H9 (cell line): ENCODE results near the gene RESP18. TPM values are rescaled to one million over a fixed set of nuclear protein-coding genes. Genes with fewer than 3 reads are reported as not detected.

ENCODE experiments used
- DNase-seq: peaks from one replicate; pipeline ENCODE4 v3.0.0-alpha.2; 2017
- H2AFZ ChIP-seq: one replicate; pipeline ENCODE4 v1.6.1; 2013; ENCODE audit warnings: mild to moderate bottlenecking, low read length, control low read depth, moderate library complexity
- H2AK5ac ChIP-seq: 2 replicates; pipeline ENCODE4 v1.6.1; 2013; ENCODE audit warnings: low read length, control low read depth, mixed read lengths; ENCODE audit not compliant: insufficient read length
- H2BK120ac ChIP-seq: one replicate; pipeline ENCODE4 v1.6.1; 2013; ENCODE audit warnings: low read depth, mild to moderate bottlenecking, low read length, control low read depth, inconsistent platforms; ENCODE audit not compliant: poor library complexity, severe bottlenecking
- H2BK12ac ChIP-seq: 2 replicates; pipeline ENCODE4 v1.6.1; 2013; ENCODE audit warnings: low read length, control low read depth, mixed read lengths, low read depth; ENCODE audit not compliant: insufficient read length
- H2BK15ac ChIP-seq: 2 replicates; pipeline ENCODE4 v1.6.1; 2013; ENCODE audit warnings: low read depth, low read length, control low read depth
- H2BK20ac ChIP-seq: one replicate; pipeline ENCODE4 v1.6.1; 2013; ENCODE audit warnings: low read depth, mild to moderate bottlenecking, low read length, control low read depth, inconsistent platforms; ENCODE audit not compliant: poor library complexity, severe bottlenecking
- H2BK5ac ChIP-seq: 2 replicates; pipeline ENCODE4 v1.6.1; 2013; ENCODE audit warnings: low read length, control low read depth, mixed read lengths; ENCODE audit not compliant: insufficient read length
- H3K14ac ChIP-seq: 2 replicates; pipeline ENCODE4 v1.6.1; 2013; ENCODE audit warnings: low read length, control low read depth; ENCODE audit not compliant: insufficient read depth
- H3K18ac ChIP-seq: 2 replicates; pipeline ENCODE4 v1.6.1; 2013; ENCODE audit warnings: low read depth, mild to moderate bottlenecking, mixed read lengths, low read length, control low read depth; ENCODE audit not compliant: insufficient read length
- H3K23ac ChIP-seq: 2 replicates; pipeline ENCODE4 v1.6.1; 2013; ENCODE audit warnings: low read length, control low read depth, mixed read lengths, low read depth; ENCODE audit not compliant: insufficient read length
- H3K23me2 ChIP-seq: 2 replicates; pipeline ENCODE4 v1.6.1; 2013; ENCODE audit warnings: low read depth, mild to moderate bottlenecking, mixed read lengths, low read length, control low read depth; ENCODE audit not compliant: insufficient read length, poor library complexity, severe bottlenecking
- H3K27ac ChIP-seq: 2 replicates; pipeline ENCODE4 v1.5.1; 2013; ENCODE audit warnings: low read length, control low read depth, mixed read lengths, low read depth; ENCODE audit not compliant: insufficient read length
- H3K27me3 ChIP-seq: 2 replicates; pipeline ENCODE4 v1.6.1; 2013; ENCODE audit warnings: low read length, control low read depth, inconsistent platforms; ENCODE audit not compliant: insufficient read depth
- H3K4ac ChIP-seq: 2 replicates; pipeline ENCODE4 v1.6.1; 2013; ENCODE audit warnings: low read depth, mild to moderate bottlenecking, control low read depth, inconsistent platforms, low read length, moderate library complexity
- H3K4me1 ChIP-seq: 2 replicates; pipeline ENCODE4 v1.6.1; 2013; ENCODE audit warnings: low read length, control low read depth, inconsistent platforms; ENCODE audit not compliant: insufficient read depth
- H3K4me2 ChIP-seq: 2 replicates; pipeline ENCODE4 v1.6.1; 2013; ENCODE audit warnings: low read length, control low read depth, mixed read lengths; ENCODE audit not compliant: insufficient read length, insufficient read depth
- H3K56ac ChIP-seq: 2 replicates; pipeline ENCODE4 v1.6.1; 2013; ENCODE audit warnings: low read depth, mild to moderate bottlenecking, mixed read lengths, low read length, control low read depth; ENCODE audit not compliant: insufficient read length
- H3K79me1 ChIP-seq: 2 replicates; pipeline ENCODE4 v1.6.1; 2013; ENCODE audit warnings: low read depth, mild to moderate bottlenecking, moderate library complexity, low read length, control low read depth, inconsistent platforms; ENCODE audit not compliant: insufficient read depth, poor library complexity, severe bottlenecking
- H3K79me2 ChIP-seq: 2 replicates; pipeline ENCODE4 v1.6.1; 2013; ENCODE audit warnings: low read length, control low read depth, inconsistent platforms; ENCODE audit not compliant: insufficient read depth
- H3K9ac ChIP-seq: 2 replicates; pipeline ENCODE4 v1.6.1; 2013; ENCODE audit warnings: low read length, control low read depth, mixed read lengths; ENCODE audit not compliant: insufficient read length; ENCODE audit errors: extremely low read depth
- H3K9me3 ChIP-seq: one replicate; pipeline ENCODE4 v1.6.1; 2013; ENCODE audit warnings: low read depth, low read length, inconsistent platforms; ENCODE audit not compliant: control insufficient read depth
- H3T11ph ChIP-seq: one replicate; pipeline ENCODE4 v1.6.1; 2013; ENCODE audit warnings: mild to moderate bottlenecking, low read length, control low read depth, inconsistent platforms
- H4K20me1 ChIP-seq: one replicate; pipeline ENCODE4 v1.6.1; 2013; ENCODE audit not compliant: control insufficient read depth, insufficient read length, insufficient read depth
- H4K5ac ChIP-seq: 2 replicates; pipeline ENCODE4 v1.6.1; 2013; ENCODE audit warnings: low read depth, mild to moderate bottlenecking, mixed read lengths, low read length, control low read depth; ENCODE audit not compliant: insufficient read length
- H4K8ac ChIP-seq: replicated peaks from 2 replicates; pipeline ENCODE4 v1.6.1; 2013; ENCODE audit warnings: low read length, control low read depth, mixed read lengths, low read depth; ENCODE audit not compliant: insufficient read length
- H4K91ac ChIP-seq: 2 replicates; pipeline ENCODE4 v1.6.1; 2013; ENCODE audit warnings: low read depth, mild to moderate bottlenecking, moderate library complexity, mixed read lengths, low read length, control low read depth; ENCODE audit not compliant: insufficient read length
- H3K27ac Mint-ChIP-seq, 3 experiments: 2 replicates in 2 of 3; 3 replicates in 1 of 3; pipeline ENCODE4 v1.8.0; 2020 to 2021; ENCODE audit warnings: mixed read lengths in 3 of 3, mild to moderate bottlenecking in 1 of 3, moderate library complexity in 1 of 3
- H3K27me3 Mint-ChIP-seq: 2 replicates; pipeline ENCODE4 v1.8.0; 2021; ENCODE audit warnings: low read depth, mild to moderate bottlenecking, moderate library complexity, mixed read lengths
- H3K36me3 Mint-ChIP-seq, 3 experiments: 2 replicates in 2 of 3; 3 replicates in 1 of 3; pipeline ENCODE4 v1.8.0; 2020 to 2021; ENCODE audit warnings: low read depth in 3 of 3, mixed read lengths in 3 of 3; ENCODE audit not compliant: insufficient read depth in 1 of 3
- H3K4me1 Mint-ChIP-seq, 2 experiments: 2 replicates each; pipeline ENCODE4 v1.8.0; 2020; ENCODE audit warnings: mixed read lengths in 2 of 2
- H3K4me3 Mint-ChIP-seq, 2 experiments: 2 replicates in 1 of 2; 3 replicates in 1 of 2; pipeline ENCODE4 v1.8.0; 2020 to 2021; ENCODE audit warnings: mild to moderate bottlenecking in 2 of 2, mixed read lengths in 2 of 2, moderate library complexity in 1 of 2
- H3K9me3 Mint-ChIP-seq, 2 experiments: 2 replicates in 1 of 2; 3 replicates in 1 of 2; pipeline ENCODE4 v1.8.0; 2020; ENCODE audit warnings: mild to moderate bottlenecking in 2 of 2, mixed read lengths in 2 of 2, moderate library complexity in 1 of 2
- CTCF ChIP-seq: fragments of 200-600 bp; sonication (generic); conservative IDR thresholded peaks from 3 replicates; pipeline ENCODE4 v1.8.0; 2021; ENCODE audit warnings: antibody characterized with exemption, mild to moderate bottlenecking
- WGBS: extraction: QIAGEN DNeasy Blood & Tissue Kit; methylation state at CpG from one replicate; pipeline ENCODE4 v1.1.7; 2013; ENCODE audit warnings: missing lambda C conversion rate, low lambda C conversion rate, mixed read lengths; ENCODE audit not compliant: insufficient read length; ENCODE audit errors: extremely low coverage; 5-methylcytosine and 5-hydroxymethylcytosine counted together
- total RNA-seq: library from RNA; stranded (reverse); gene quantifications from 2 replicates; pipeline ENCODE4 v1.2.1, GENCODE V29; 2021

The RESP18 gene
- total RNA-seq, 1 experiment from 2014 or later, result not detected

GRCh38 chr2:219281588-219281987 lies 51.0 kb downstream of the RESP18 start:
- Histone ChIP-seq H3K79me2 (no peaks in the 10 kb centered on the region), H3K79me1 (no peaks in the 10 kb centered on the region), H2BK15ac (no peak overlapping the region), H2BK12ac (no peak overlapping the region), H3K18ac (no peak overlapping the region), H2AFZ (no peak overlapping the region), H3K27me3 (no peaks in the 10 kb centered on the region), H3K9ac (no peak overlapping the region), H3K4ac (no peak overlapping the region), H3K23ac (no peak overlapping the region), H4K8ac (no peak overlapping the region), H3K9me3 (no peaks in the 10 kb centered on the region), H3K23me2 (peaks cover 12% of the 10 kb centered on the region), H2BK120ac (no peak overlapping the region), H3K4me2 (no peak overlapping the region), H2BK20ac (no peak overlapping the region), H4K91ac (no peak overlapping the region), H3K56ac (no peak overlapping the region), H3T11ph (no peak overlapping the region), H4K20me1 (no peaks in the 10 kb centered on the region), H2BK5ac (no peak overlapping the region), H3K4me1 (no peaks in the 10 kb centered on the region; the same call in 1 of the 2 replicates), H3K27ac (no peak overlapping the region), H4K5ac (no peak overlapping the region), H2AK5ac (no peak overlapping the region), H3K14ac (no peak overlapping the region)
- H3K27ac Mint-ChIP-seq, result no peak overlapping the region
- no peak for DNase-seq
- peaks cover 4 to 34% (median 17%) of the 10 kb centered on the region in 3 experiments; a peak in 6 of 7 replicates for H3K36me3 Mint-ChIP-seq
- no peak for TF ChIP-seq CTCF
- H3K9me3 Mint-ChIP-seq, result no peaks in the 10 kb centered on the region
- H3K27me3 Mint-ChIP-seq, result peaks cover 2% of the 10 kb centered on the region
- H3K4me1 Mint-ChIP-seq, result peaks cover 34 to 41% of the 10 kb centered on the region in 2 experiments
- no CpG with 5 or more reads among the region's 8 CpGs for WGBS
- no peak overlapping the region; a peak in 1 of 5 replicates for H3K4me3 Mint-ChIP-seq
